Activated CD8-positive, alpha-beta memory T cell treated with anti-CD3 and anti-CD28 coated beads for 4 hours (primary cell): ENCODE results near the gene EVI5.
A peak's percentile ranks its signal among the peaks of the same experiment; 100 is the strongest.

ENCODE experiments used
- DNase-seq, 2 donors: peaks; one replicate each; pipeline ENCODE4 v3.0.0-alpha.2; 2020; ENCODE audit warnings: low read depth in 2 of 2

EVI5 gene

DNA sequence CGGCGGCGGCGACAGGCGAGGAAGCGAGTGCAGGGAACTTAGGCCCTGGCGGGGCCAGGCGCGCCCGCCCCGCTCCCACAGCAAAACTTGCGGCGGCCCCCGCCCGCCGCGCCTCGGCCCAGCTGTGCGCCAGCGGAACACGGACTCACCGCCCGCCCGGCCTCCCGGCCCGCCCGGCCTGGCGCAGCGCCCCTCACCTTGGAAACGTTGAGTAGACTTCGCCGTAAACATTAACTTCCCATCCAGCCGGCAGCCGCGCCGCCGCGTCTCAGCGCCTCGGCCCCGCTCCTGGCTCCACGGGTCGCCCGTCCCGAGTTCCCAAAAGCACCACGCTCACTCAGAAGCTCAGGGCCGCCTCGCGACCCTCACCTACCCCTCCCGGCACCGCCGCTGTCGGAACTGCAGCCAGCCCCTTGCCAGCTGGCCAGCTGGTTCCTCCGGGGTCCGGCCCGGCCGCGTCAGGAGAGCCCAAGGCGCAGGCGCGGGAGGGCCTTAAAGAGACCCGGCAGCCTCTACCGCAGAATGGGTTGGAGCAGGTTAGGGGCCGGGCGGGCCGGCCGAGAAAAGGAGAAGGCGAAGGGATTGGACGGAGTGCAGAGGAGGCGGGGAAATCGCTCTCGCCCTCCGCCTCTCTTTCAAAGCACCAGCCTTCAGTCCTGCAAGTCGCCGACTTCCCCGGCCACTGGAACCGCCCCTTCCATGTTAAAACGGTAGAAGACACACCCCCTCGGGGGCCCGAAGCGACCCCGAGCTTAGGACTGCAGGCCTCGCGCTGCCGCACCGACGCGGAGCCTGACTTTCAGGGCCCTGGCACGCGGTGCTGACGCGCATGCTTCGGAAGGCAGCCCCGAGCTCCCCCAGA, at the start of gene EVI5:
TSS of gene EVI5 (minus strand) at position 470 of the 862 bp plus-strand sequence. CDS start 48,562 bp downstream, outside the sequence.
- DNase-seq, result peak in 1 of 2 donors; percentile 13

- no peak for DNase-seq
Observed at GRCh38 chr1:92834617-92835016, 49.7 kb upstream of the EVI5 start.

GRCh38 chr1:92833840-92834239, 48.9 kb upstream of the EVI5 start:
- no peak for DNase-seq

DNA sequence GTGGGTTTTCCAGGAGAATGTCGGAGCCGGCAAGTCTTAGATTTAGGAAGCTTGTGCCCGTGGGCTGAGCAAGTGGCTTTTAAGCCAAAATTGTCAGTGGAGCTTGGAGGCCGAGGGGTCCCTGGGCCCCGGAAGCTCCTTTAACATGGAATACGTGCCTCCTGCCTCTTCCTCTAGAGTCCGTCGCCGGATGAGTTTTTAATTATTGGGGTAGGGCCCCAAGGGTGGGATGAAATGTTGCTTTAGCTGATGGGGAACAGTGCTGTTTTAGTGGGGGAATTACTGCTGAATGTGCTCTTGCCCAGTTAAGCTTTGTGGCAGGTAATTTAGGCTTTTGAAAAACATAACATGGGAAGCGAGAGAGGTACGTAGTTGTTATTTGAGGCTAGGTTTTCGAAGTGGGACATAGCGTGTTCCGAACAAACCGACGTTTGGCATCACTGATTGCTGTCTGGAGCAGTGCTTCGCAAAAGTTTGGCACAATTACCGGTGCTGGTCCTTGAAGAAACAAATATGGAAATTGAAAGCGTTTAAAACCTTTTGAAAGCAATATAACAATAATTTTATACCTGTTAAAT, 47.7 kb upstream of the EVI5 start:
- DNase-seq, result no peak

GRCh38 chr1:92831762-92832536, 47.0 kb upstream of the EVI5 start, which contains the start of gene RPL5:
TSS of gene RPL5 (plus strand) at chr1:92832040. CDS start at chr1:92832115, 75 bp downstream.
- peak; percentile 94 to 95 for DNase-seq

DNA sequence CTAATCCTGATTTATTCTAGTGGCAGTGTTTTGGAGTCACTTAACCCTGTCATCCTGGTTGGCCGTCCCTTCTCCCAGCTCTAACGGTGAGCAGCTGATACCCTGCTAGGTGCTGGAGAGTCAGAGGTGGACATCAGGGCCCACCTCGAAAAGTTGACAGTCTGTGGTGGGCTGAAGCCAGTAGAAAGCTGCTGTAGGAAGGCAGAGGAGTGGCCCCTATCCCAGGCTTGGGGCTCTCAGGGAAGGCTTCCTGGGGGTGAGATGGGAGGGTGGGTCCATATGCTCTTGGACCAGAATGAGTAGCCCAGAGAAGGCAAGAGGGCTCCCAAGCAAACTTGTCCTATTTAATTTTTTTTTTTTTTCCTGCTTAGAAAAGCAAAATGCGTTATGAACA, 46.5 kb upstream of the EVI5 start:
- DNase-seq, result no peak

DNA sequence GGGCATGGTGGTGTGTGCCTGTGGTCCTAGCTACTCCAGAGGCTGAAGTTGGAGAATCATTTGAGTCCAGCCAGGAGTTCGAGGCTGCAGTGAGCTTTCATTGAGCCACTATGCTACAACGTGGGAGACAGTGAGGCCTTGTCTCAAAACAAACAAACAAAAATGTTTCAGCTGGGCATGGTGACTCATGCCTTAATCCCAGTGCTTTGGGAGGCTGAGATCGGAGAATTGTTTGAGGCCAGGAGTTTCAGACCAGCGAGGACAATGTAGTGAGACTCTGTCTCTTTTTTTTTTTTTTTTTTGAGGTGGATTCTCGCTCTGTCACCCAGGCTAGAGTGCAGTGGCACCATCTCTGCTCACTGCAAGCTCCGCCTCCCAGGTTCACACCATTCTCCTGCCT, 41.9 kb upstream of the EVI5 start:
- DNase-seq, result no peak

DNA sequence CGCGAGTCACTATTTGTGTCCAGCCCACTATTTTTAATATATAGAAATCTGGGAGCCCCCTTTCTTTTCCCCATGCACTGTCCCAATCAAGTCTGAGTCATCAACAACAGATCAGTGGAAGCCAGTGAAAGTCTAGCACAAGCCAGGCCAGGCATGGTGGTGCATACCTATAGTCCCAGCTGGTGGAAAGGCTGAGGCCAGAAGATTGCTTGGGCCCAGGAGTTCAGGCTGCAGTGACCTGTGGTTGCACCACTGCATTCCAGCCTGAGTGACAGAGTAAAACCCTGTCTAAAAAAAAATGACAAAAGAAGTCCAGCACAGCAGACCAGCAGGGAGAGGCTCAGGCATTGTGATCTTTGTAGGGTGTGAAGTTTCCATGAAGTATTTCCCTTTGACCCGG, 38.0 kb upstream of the EVI5 start:
- no peak for DNase-seq

GRCh38 chr1:92820551-92820950, 35.6 kb upstream of the EVI5 start:
- no peak for DNase-seq

- DNase-seq, result no peak
Observed at GRCh38 chr1:92820024-92820423, 35.1 kb upstream of the EVI5 start.

DNA sequence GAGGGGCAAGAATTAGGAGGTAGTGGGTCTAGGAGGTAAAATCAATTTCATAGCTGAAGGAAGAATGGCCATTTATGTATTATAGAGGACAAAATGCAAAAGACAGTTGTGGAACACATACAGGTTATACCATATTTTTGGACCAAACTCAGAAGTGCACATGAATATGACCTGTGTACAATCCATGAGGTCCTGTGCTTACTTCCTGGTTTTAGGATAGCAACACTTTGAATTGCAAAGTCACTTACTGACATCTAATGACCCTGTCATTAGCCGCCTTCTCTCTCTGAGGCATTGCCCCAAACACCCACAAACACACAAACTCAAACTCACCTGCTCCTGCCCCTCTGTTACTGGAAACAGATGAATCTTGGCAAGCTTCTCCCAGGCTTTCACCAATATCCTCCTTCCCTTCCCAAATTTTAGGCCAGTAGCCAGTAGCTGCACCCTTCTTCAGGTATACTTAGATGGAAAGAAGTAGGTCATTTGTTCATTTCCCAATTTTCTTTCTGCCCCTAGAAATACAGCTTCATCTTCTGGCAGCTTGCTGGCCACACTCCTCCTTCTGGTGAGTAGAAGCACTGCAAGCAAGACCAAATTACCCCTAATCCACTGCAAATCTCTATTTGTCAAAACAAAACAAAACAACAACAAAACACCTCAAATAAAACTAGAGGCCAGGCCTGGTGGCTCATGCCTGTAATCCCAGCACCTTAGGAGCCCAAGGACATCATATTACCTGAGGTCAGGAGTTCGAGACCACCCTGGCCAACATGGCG, 33.3 kb upstream of the EVI5 start:
- DNase-seq, result no peak

GRCh38 chr1:92817137-92817697, 32.3 kb upstream of the EVI5 start:
- DNase-seq, result no peak

DNA sequence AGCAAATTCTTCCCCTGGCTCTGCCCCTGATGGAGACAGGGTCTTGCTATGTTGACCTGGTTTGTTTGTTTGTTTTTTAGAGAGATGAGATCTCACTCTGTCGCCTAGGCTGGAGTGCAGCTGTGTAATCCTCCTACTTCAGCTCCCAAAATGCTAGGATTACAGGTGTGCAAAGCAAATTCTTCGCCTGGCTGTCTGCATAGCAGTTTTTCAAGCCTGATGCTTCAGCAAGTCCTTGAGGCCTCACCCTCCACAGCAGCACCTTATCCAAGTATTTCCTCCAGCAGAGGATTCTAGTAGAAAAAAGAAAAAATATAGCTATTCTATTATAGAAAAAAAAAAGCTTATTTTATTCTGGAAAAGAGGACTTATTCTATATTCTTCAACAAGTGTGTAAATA, 31.8 kb upstream of the EVI5 start:
- no peak for DNase-seq

GRCh38 chr1:92808381-92808780, 23.5 kb upstream of the EVI5 start:
- no peak for DNase-seq

DNA sequence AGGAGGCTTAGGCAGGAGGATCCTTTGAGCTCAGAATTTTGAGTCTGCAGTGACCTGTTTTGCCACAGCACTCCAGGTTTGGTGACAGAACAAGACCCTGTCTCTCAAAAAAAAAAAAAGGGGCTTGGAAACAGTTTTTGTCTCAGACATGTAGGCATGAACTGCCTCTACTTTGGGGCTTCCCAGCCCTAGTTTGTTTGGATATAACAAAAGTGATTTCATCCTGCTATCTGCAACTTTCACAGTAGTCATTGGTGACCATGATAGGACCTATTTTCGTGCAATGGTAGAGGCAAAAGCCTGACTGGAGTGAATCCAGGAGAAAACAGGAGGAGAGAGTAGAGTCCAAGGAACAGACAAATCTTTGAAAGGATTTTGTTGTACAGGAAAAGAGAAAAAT, 20.3 kb upstream of the EVI5 start:
- DNase-seq, result no peak

- no peak for DNase-seq
Observed at GRCh38 chr1:92804721-92805201, 19.9 kb upstream of the EVI5 start.

DNA sequence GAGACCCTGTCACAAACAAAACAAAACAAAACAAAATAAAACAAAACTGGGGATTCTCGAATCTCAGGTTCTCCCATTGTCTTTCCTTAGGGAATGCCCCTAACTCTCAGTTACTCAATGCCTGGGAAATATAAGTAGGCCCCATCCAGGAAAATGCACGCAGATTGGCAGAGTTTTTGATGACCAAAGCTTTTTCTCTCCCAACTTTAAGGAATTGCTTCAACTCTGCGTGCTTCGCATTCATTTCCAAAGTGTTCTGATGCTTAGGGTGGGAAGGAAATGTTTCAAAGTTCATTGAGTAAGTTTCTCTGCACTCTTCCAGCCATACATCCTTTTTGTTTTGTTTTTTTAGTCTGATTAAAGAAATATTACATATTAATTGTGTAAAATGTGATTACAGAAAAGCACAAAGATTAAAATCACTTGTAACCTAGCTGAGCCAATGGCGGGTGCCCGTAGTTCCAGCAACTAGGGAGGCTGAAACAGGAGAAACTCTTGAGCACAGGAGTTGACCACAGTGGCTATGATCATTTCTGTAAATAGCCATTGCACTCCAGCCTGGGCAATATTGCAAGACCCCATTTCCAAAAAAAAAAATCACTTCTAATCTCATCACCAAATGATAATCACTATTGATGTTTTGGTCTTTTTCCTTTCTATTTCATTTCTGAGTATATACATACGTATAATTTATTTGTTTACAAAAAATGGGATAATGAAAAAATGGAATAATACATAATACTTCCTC, 18.4 kb upstream of the EVI5 start:
- DNase-seq, result no peak

DNA sequence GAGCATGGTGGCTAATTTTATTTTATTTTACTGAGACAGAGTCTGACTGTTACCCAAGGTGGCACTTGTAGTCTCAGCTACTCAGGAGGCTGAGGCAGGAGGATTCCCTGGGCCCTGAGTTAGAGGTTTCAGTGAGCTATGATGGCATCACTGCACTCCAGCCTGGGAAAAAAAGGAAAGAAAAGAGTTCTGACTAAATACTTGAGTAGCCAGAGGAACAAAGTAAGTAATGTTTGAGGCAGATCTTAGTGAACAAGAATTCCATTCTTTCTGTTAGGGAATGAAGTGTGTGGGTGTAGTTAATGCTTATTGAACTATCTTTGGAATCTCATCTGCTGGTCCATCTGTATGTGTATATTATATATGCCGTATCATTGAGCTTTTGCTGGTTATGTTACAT, 13.1 kb upstream of the EVI5 start:
- DNase-seq, result no peak

DNA sequence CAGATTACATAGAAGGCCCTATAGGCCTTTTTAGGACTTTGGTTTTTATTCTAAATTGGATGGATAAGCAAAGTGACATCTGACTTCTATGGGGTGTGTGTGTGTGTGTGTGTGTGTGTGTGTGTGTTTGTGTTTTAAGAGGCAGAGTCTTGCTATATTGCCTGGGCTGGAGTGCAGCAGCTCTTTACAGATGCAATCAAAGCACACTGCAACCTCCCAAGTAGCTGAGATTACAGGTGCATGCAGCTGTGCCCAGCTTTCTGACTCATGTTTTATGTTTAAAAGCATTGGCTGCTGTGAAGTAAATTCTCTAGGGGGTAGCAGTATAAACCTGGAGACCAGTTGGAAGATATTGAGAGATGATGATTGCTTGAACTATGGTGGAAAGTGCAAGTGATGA, 12.4 kb upstream of the EVI5 start:
- DNase-seq, result no peak

DNA sequence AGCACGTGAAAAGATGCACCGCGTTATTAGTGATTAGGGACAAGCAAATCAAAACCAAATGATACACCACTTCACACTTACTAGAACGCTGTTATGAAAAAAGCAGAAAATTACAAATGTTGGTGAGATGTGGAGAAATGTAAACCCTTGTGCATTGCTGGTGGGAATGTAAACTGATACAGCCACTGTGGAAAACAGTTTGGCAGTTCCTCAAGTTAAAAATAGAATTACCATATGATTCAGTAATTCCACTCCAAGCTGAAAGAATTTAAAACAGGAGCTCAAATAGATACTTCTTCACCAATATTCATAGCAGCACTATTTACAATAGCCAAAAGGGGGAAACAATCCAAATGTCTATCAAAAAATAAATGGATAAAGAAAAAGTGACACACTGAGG, 10.3 kb upstream of the EVI5 start:
- DNase-seq, result no peak
